Medulla oblongata (tissue), 1 donor: ENCODE results near the gene PKMYT1.

Source experiments
- DNase-seq: peaks from one replicate; pipeline ENCODE4 v3.0.0-alpha.2; 2015; ENCODE audit errors: extremely low spot score

PKMYT1 gene

GRCh38 chr16:2996298-2996697, 16.1 kb upstream of the PKMYT1 start:
- DNase-seq, result no peak

GRCh38 chr16:2992383-2993081, 12.3 kb upstream of the PKMYT1 start:
- DNase-seq, result no peak

GRCh38 chr16:2991566-2992261, 11.5 kb upstream of the PKMYT1 start:
- DNase-seq, result no peak

- DNase-seq, result no peak
Measured at GRCh38 chr16:2990891-2991290, 10.6 kb upstream of the PKMYT1 start.

GRCh38 chr16:2988590-2989099, 8.4 kb upstream of the PKMYT1 start:
- DNase-seq, result no peak

GRCh38 chr16:2987833-2988232, 7.6 kb upstream of the PKMYT1 start:
- no peak for DNase-seq

- DNase-seq, result no peak
Measured at GRCh38 chr16:2987286-2987685, 7.0 kb upstream of the PKMYT1 start.

GRCh38 chr16:2986623-2987188, 6.5 kb upstream of the PKMYT1 start:
- no peak for DNase-seq

- DNase-seq, result no peak
Measured at GRCh38 chr16:2985893-2986355, 5.7 kb upstream of the PKMYT1 start.

GRCh38 chr16:2985462-2985861, 5.2 kb upstream of the PKMYT1 start:
- DNase-seq, result no peak

GRCh38 chr16:2983706-2984136, 3.5 kb upstream of the PKMYT1 start:
- DNase-seq, result peak; percentile 85

- DNase-seq, result no peak
Measured at GRCh38 chr16:2982402-2982801, 2.2 kb upstream of the PKMYT1 start.

- no peak for DNase-seq
Measured at GRCh38 chr16:2981899-2982250, 1.6 kb upstream of the PKMYT1 start.

- no peak for DNase-seq
Measured at GRCh38 chr16:2981177-2981898, 1.1 kb upstream of the PKMYT1 start.

- no peak for DNase-seq
Measured at GRCh38 chr16:2979669-2980226, 498 bp downstream of the PKMYT1 start.

- DNase-seq, result peak; percentile 57
Measured at GRCh38 chr16:2977440-2977839, 2.8 kb downstream of the PKMYT1 start.

GRCh38 chr16:2976673-2977072, 3.6 kb downstream of the PKMYT1 start:
- DNase-seq, result no peak

- DNase-seq, result peak; percentile 45
Measured at GRCh38 chr16:2976201-2976600, 4.0 kb downstream of the PKMYT1 start.

GRCh38 chr16:2975161-2975795, 5.0 kb downstream of the PKMYT1 start:
- DNase-seq, result no peak

GRCh38 chr16:2974319-2975056, 5.8 kb downstream of the PKMYT1 start:
- DNase-seq, result no peak
